Karpas-422 (cell line): ENCODE measurements around the gene TMEM43. TPM values are rescaled to one million over a fixed set of nuclear protein-coding genes. Genes with fewer than 3 reads are reported as not detected.
A peak's percentile ranks its signal among the peaks of the same experiment; 100 is the strongest.

Experiments
- DNase-seq: peaks from one replicate; pipeline ENCODE4 v3.0.0-alpha.2; 2015
- H2AFZ ChIP-seq: fragments of 200-600 bp; sonication (generic); 2 replicates; pipeline ENCODE4 v1.6.1; 2014; ENCODE audit warnings: antibody characterized with exemption, low read length, mixed read lengths
- H3K27ac ChIP-seq: fragments of 200-600 bp; sonication (generic); 2 replicates; pipeline ENCODE4 v1.5.1; 2014; ENCODE audit warnings: mild to moderate bottlenecking, low read length, moderate library complexity
- H3K27me3 ChIP-seq: fragments of 200-600 bp; sonication (generic); 2 replicates; pipeline ENCODE4 v1.6.1; 2014; ENCODE audit warnings: low read length, mixed read lengths
- H3K36me3 ChIP-seq: fragments of 200-600 bp; sonication (generic); 2 replicates; pipeline ENCODE4 v1.6.1; 2014; ENCODE audit warnings: low read length, mixed read lengths; ENCODE audit not compliant: insufficient read depth
- H3K4me1 ChIP-seq: fragments of 200-600 bp; sonication (generic); 2 replicates; pipeline ENCODE4 v1.6.1; 2014; ENCODE audit warnings: mild to moderate bottlenecking, low read length, mixed read lengths
- H3K4me2 ChIP-seq: fragments of 200-600 bp; sonication (generic); 2 replicates; pipeline ENCODE4 v1.6.1; 2014; ENCODE audit warnings: low read length, low read depth, mild to moderate bottlenecking; ENCODE audit not compliant: poor library complexity, severe bottlenecking
- H3K4me3 ChIP-seq: fragments of 200-600 bp; sonication (generic); 2 replicates; pipeline ENCODE4 v1.5.1; 2014; ENCODE audit warnings: mild to moderate bottlenecking, antibody characterized with exemption, low read length, mixed read lengths
- H3K79me2 ChIP-seq: fragments of 200-600 bp; sonication (generic); 2 replicates; pipeline ENCODE4 v1.6.1; 2014; ENCODE audit warnings: mild to moderate bottlenecking, low read length, mixed read lengths
- H3K9ac ChIP-seq: fragments of 200-600 bp; sonication (generic); 2 replicates; pipeline ENCODE4 v1.6.0; 2014; ENCODE audit warnings: low read length
- H3K9me2 ChIP-seq: fragments of 200-600 bp; sonication (generic), shearing (Covaris generic); replicated peaks from 2 replicates; pipeline ENCODE4 v1.6.0; 2014; ENCODE audit warnings: mild to moderate bottlenecking, low read length, moderate library complexity; ENCODE audit not compliant: insufficient read depth
- H3K9me3 ChIP-seq: fragments of 300-700, 200-600 bp; sonication (generic); 2 replicates; pipeline ENCODE4 v1.6.1; 2014; ENCODE audit warnings: low read length, mixed read lengths
- H4K20me1 ChIP-seq: fragments of 200-600 bp; sonication (generic); 2 replicates; pipeline ENCODE4 v1.6.1; 2014; ENCODE audit warnings: mild to moderate bottlenecking, antibody characterized with exemption, low read length, low read depth; ENCODE audit not compliant: insufficient read depth
- total RNA-seq: library from RNA; depleted of rRNA; stranded (reverse); fragments of >200 nt; shearing (Covaris generic); gene quantifications from 2 replicates; pipeline ENCODE4 v1.2.3, GENCODE V29; 2014; ENCODE audit warnings: low replicate concordance

Gene TMEM43
- total RNA-seq, 1 experiment from 2014 or later = 31.9 TPM

- peak overlapping the region; percentile 94; the same call in 1 of the 2 replicates for H2AFZ ChIP-seq
- H3K4me3 ChIP-seq = peak overlapping the region; percentile 87
- peaks cover 28% of the 10 kb centered on the region for H3K4me1 ChIP-seq
- H4K20me1 ChIP-seq = peaks cover 8% of the 10 kb centered on the region; the same call in 1 of the 2 replicates
- peak; percentile 72 for DNase-seq
- H3K9me2 ChIP-seq = no peaks in the 10 kb centered on the region
- peaks cover 81% of the 10 kb centered on the region for H3K79me2 ChIP-seq
- H3K36me3 ChIP-seq = peaks cover 25% of the 10 kb centered on the region
- no peaks in the 10 kb centered on the region for H3K9me3 ChIP-seq
- peak overlapping the region; percentile 89 for H3K9ac ChIP-seq
- no peak overlapping the region for H3K27ac ChIP-seq
- H3K27me3 ChIP-seq = no peaks in the 10 kb centered on the region
- H3K4me2 ChIP-seq = peak overlapping the region; percentile 86
These were observed 553 bp downstream of the TMEM43 start for GRCh38 chr3:14125193-14126016.

- Histone ChIP-seq H3K4me3 (peak overlapping the region; percentile 87), H3K4me1 (peaks cover 28% of the 10 kb centered on the region), H3K9me3 (no peaks in the 10 kb centered on the region), H2AFZ (no peak overlapping the region), H3K79me2 (peaks cover 75% of the 10 kb centered on the region), H3K36me3 (peaks cover 24% of the 10 kb centered on the region), H3K4me2 (peak overlapping the region; percentile 86), H3K9me2 (no peaks in the 10 kb centered on the region), H3K27me3 (no peaks in the 10 kb centered on the region), H3K9ac (peak overlapping the region; percentile 89), H4K20me1 (peaks cover 8% of the 10 kb centered on the region; the same call in 1 of the 2 replicates), H3K27ac (no peak overlapping the region)
- DNase-seq = no peak
These were observed 1.4 kb downstream of the TMEM43 start for GRCh38 chr3:14126017-14126886.

GRCh38 chr3:14126887-14127505 lies 2.1 kb downstream of the TMEM43 start:
- H2AFZ ChIP-seq = no peak overlapping the region
- H4K20me1 ChIP-seq = peaks cover 8% of the 10 kb centered on the region; the same call in 1 of the 2 replicates
- peaks cover 20% of the 10 kb centered on the region for H3K36me3 ChIP-seq
- peak overlapping the region; percentile 87; the same call in 1 of the 2 replicates for H3K4me3 ChIP-seq
- H3K27me3 ChIP-seq = no peaks in the 10 kb centered on the region
- no peak overlapping the region for H3K27ac ChIP-seq
- no peaks in the 10 kb centered on the region for H3K9me3 ChIP-seq
- peak overlapping the region; percentile 89; the same call in 1 of the 2 replicates for H3K9ac ChIP-seq
- peaks cover 25% of the 10 kb centered on the region for H3K4me1 ChIP-seq
- peaks cover 67% of the 10 kb centered on the region for H3K79me2 ChIP-seq
- DNase-seq = no peak
- H3K9me2 ChIP-seq = no peaks in the 10 kb centered on the region
- peak overlapping the region; percentile 86 for H3K4me2 ChIP-seq

- H3K9me2 ChIP-seq = no peaks in the 10 kb centered on the region
- H3K27me3 ChIP-seq = no peaks in the 10 kb centered on the region
- no peak overlapping the region for H3K9ac ChIP-seq
- H3K79me2 ChIP-seq = peaks cover 61% of the 10 kb centered on the region
- peaks cover 8% of the 10 kb centered on the region; the same call in 1 of the 2 replicates for H4K20me1 ChIP-seq
- H3K9me3 ChIP-seq = no peaks in the 10 kb centered on the region
- H3K27ac ChIP-seq = no peak overlapping the region
- H3K4me3 ChIP-seq = no peak overlapping the region
- no peak for DNase-seq
- no peak overlapping the region for H3K4me2 ChIP-seq
- H3K4me1 ChIP-seq = peaks cover 19% of the 10 kb centered on the region
- peaks cover 20% of the 10 kb centered on the region for H3K36me3 ChIP-seq
- H2AFZ ChIP-seq = no peak overlapping the region
These were observed 2.8 kb downstream of the TMEM43 start for GRCh38 chr3:14127516-14128161.

GRCh38 chr3:14128724-14129123 lies 3.9 kb downstream of the TMEM43 start:
- Histone ChIP-seq H3K9me2 (no peaks in the 10 kb centered on the region), H3K9ac (no peak overlapping the region), H3K4me3 (no peak overlapping the region), H3K4me1 (peaks cover 12% of the 10 kb centered on the region), H3K4me2 (no peak overlapping the region), H3K27ac (no peak overlapping the region), H3K9me3 (no peaks in the 10 kb centered on the region), H4K20me1 (peaks cover 8% of the 10 kb centered on the region; the same call in 1 of the 2 replicates), H3K27me3 (no peaks in the 10 kb centered on the region), H2AFZ (no peak overlapping the region), H3K79me2 (peaks cover 50% of the 10 kb centered on the region), H3K36me3 (peaks cover 20% of the 10 kb centered on the region)
- DNase-seq = no peak

GRCh38 chr3:14129296-14129695 lies 4.4 kb downstream of the TMEM43 start:
- H3K9me3 ChIP-seq = no peaks in the 10 kb centered on the region
- no peak overlapping the region for H3K27ac ChIP-seq
- H3K4me2 ChIP-seq = no peak overlapping the region
- peaks cover 20% of the 10 kb centered on the region for H3K36me3 ChIP-seq
- H3K9me2 ChIP-seq = no peaks in the 10 kb centered on the region
- H4K20me1 ChIP-seq = peaks cover 8% of the 10 kb centered on the region; the same call in 1 of the 2 replicates
- H2AFZ ChIP-seq = no peak overlapping the region
- no peak overlapping the region for H3K4me3 ChIP-seq
- no peak overlapping the region for H3K9ac ChIP-seq
- DNase-seq = no peak
- peaks cover 12% of the 10 kb centered on the region for H3K4me1 ChIP-seq
- no peaks in the 10 kb centered on the region for H3K27me3 ChIP-seq
- peaks cover 44% of the 10 kb centered on the region for H3K79me2 ChIP-seq

GRCh38 chr3:14130230-14130629 lies 5.4 kb downstream of the TMEM43 start:
- Histone ChIP-seq H3K4me3 (no peak overlapping the region), H3K36me3 (peaks cover 20% of the 10 kb centered on the region), H3K9me2 (no peaks in the 10 kb centered on the region), H3K4me2 (no peak overlapping the region), H4K20me1 (peaks cover 8% of the 10 kb centered on the region; the same call in 1 of the 2 replicates), H3K9ac (no peak overlapping the region), H3K79me2 (peaks cover 38% of the 10 kb centered on the region), H2AFZ (no peak overlapping the region), H3K27ac (no peak overlapping the region), H3K9me3 (no peaks in the 10 kb centered on the region), H3K27me3 (no peaks in the 10 kb centered on the region), H3K4me1 (peaks cover 12% of the 10 kb centered on the region)
- DNase-seq = no peak
